HG02943 (cell line): ENCODE data around the gene TNS3.
"Not testable (repeated sequence)": the region's sequence is repeated elsewhere in the genome, so short reads cannot be mapped to it uniquely, and the experiment has no call there.

Experiments
- ATAC-seq: cut with Tn5 transposase; IDR thresholded peaks from one replicate; pipeline ENCODE4 v1.9.1; 2021; ENCODE audit warnings: mild to moderate bottlenecking, low read depth, moderate library complexity; ENCODE audit not compliant: unreplicated experiment

Gene TNS3

GRCh38 chr7:47603514-47604255, 21.8 kb upstream of the TNS3 start:
- ATAC-seq, result not testable (repeated sequence)

- ATAC-seq, result no peak
Observed at GRCh38 chr7:47602272-47603004, 20.5 kb upstream of the TNS3 start.

GRCh38 chr7:47601881-47602249, 20.0 kb upstream of the TNS3 start:
- ATAC-seq, result no peak

- no peak for ATAC-seq
Observed at GRCh38 chr7:47601119-47601880, 19.4 kb upstream of the TNS3 start.

- no peak for ATAC-seq
Observed at GRCh38 chr7:47600199-47601118, 18.5 kb upstream of the TNS3 start.

- no peak for ATAC-seq
Observed at GRCh38 chr7:47597379-47597778, 15.5 kb upstream of the TNS3 start.

GRCh38 chr7:47596502-47597202, 14.7 kb upstream of the TNS3 start:
- no peak for ATAC-seq

GRCh38 chr7:47594406-47594805, 12.5 kb upstream of the TNS3 start:
- no peak for ATAC-seq

- no peak for ATAC-seq
Observed at GRCh38 chr7:47591655-47592572, 10.0 kb upstream of the TNS3 start.

- no peak for ATAC-seq
Observed at GRCh38 chr7:47591089-47591654, 9.3 kb upstream of the TNS3 start.

- ATAC-seq, result not testable (repeated sequence)
Observed at GRCh38 chr7:47590215-47590614, 8.3 kb upstream of the TNS3 start.

- no peak for ATAC-seq
Observed at GRCh38 chr7:47588704-47589225, 6.9 kb upstream of the TNS3 start.

- no peak for ATAC-seq
Observed at GRCh38 chr7:47587976-47588375, 6.1 kb upstream of the TNS3 start.

- ATAC-seq, result no peak
Observed at GRCh38 chr7:47587351-47587750, 5.4 kb upstream of the TNS3 start.

GRCh38 chr7:47586925-47587324, 5.0 kb upstream of the TNS3 start:
- ATAC-seq, result no peak

- not testable (repeated sequence) for ATAC-seq
Observed at GRCh38 chr7:47586161-47586670, 4.3 kb upstream of the TNS3 start.

GRCh38 chr7:47584536-47584895, 2.6 kb upstream of the TNS3 start:
- ATAC-seq, result no peak
